Caco-2 (cell line): ENCODE results near the gene TLCD3B. TPM values are rescaled to one million over a fixed set of nuclear protein-coding genes. Genes with fewer than 3 reads are reported as not detected.

Source experiments
- BruUV-seq: library from RNA; stranded (reverse); fragments of 400-500 nt; replicated peaks from 2 replicates; lab custom pipeline; 2021; lab: Mats Ljungman, UMichigan
- CTCF ChIA-PET: fragments of 300-600 bp; sonication (Branson Sonifier 250); formaldehyde crosslinking; loops from one replicate; lab custom pipeline; 2022; ENCODE audit warnings: antibody characterized with exemption; lab: Charles Lee
- POLR2A ChIA-PET: fragments of 300-600 bp; sonication (Branson Sonifier 250); formaldehyde crosslinking; loops from one replicate; lab custom pipeline; 2022; ENCODE audit warnings: antibody characterized with exemption; lab: Charles Lee
- DNase-seq, 2 experiments: peaks; one replicate each; pipeline versions ENCODE4 v3.0.0 to v3.0.0-alpha.2; 2020 to 2022
- H3K27me3 ChIP-seq: replicated peaks from 2 replicates; pipeline ENCODE4 v1.6.0; 2011; ENCODE audit warnings: low read length; ENCODE audit not compliant: control insufficient read depth, insufficient read depth
- H3K36me3 ChIP-seq: 2 replicates; pipeline ENCODE4 v1.5.1; 2011; ENCODE audit warnings: low read length; ENCODE audit not compliant: control insufficient read depth, insufficient read depth
- H3K4me1 ChIP-seq: fragments of 250-450 bp; sonication (Bioruptor Pico); 2 replicates; pipeline ENCODE4 v1.5.1; 2020; ENCODE audit warnings: mild to moderate bottlenecking
- H3K4me3 ChIP-seq: 2 replicates; pipeline ENCODE4 v1.5.1; 2011; ENCODE audit warnings: low read depth, mild to moderate bottlenecking, control low read depth, low read length
- H3K9me3 ChIP-seq: fragments of 250-450 bp; sonication (Bioruptor Pico); 2 replicates; pipeline ENCODE4 v1.5.1; 2020; ENCODE audit warnings: mild to moderate bottlenecking, moderate library complexity
- H3K27ac Mint-ChIP-seq: one replicate; pipeline ENCODE4 v1.8.0; 2022; ENCODE audit warnings: mixed read lengths; ENCODE audit not compliant: unreplicated experiment
- H3K27me3 Mint-ChIP-seq: one replicate; pipeline ENCODE4 v1.8.0; 2022; ENCODE audit warnings: mixed read lengths; ENCODE audit not compliant: insufficient read depth, unreplicated experiment
- H3K36me3 Mint-ChIP-seq: one replicate; pipeline ENCODE4 v1.8.0; 2022; ENCODE audit warnings: mild to moderate bottlenecking, mixed read lengths; ENCODE audit not compliant: insufficient read depth, unreplicated experiment
- H3K4me1 Mint-ChIP-seq: one replicate; pipeline ENCODE4 v1.8.0; 2022; ENCODE audit warnings: low read depth, mixed read lengths; ENCODE audit not compliant: unreplicated experiment
- H3K4me3 Mint-ChIP-seq: one replicate; pipeline ENCODE4 v1.8.0; 2022; ENCODE audit warnings: mild to moderate bottlenecking, moderate library complexity, mixed read lengths; ENCODE audit not compliant: unreplicated experiment
- H3K9me3 Mint-ChIP-seq: one replicate; pipeline ENCODE4 v1.8.0; 2022; ENCODE audit warnings: mixed read lengths; ENCODE audit not compliant: unreplicated experiment
- intact Hi-C: fragments of 100-400 bp; cut with micrococcal nuclease; formaldehyde crosslinking; loops from one replicate; pipeline ENCODE4 v1.10.0; 2022; ENCODE audit not compliant: unreplicated experiment
- total RNA-seq: library from RNA; stranded (reverse); gene quantifications from 2 replicates; pipeline ENCODE4 v1.2.3, GENCODE V29; 2022
- TF ChIP-seq, protein P1 (sequence below), 2 experiments: fragments of 200-600 bp in 1 of 2; IDR thresholded peaks; 1 replicate in 1 of 2; 2 replicates in 1 of 2; pipeline versions ENCODE4 v1.5.1 to v1.8.0; 2011 to 2022; ENCODE audit warnings: antibody characterized with exemption in 1 of 2, control low read depth in 1 of 2, inconsistent platforms in 1 of 2, low read depth in 1 of 2, low read length in 1 of 2, mild to moderate bottlenecking in 1 of 2, moderate library complexity in 1 of 2; ENCODE audit not compliant: insufficient read depth in 1 of 2, severe bottlenecking in 1 of 2, unreplicated experiment in 1 of 2

The TLCD3B gene
- total RNA-seq, 1 experiment from 2014 or later: 0.48 TPM

- 0 out of 2 replicates have a peak, but pooled peaks cover 9% of the 10 kb centered on the region for H3K4me1 ChIP-seq
- Mint-ChIP-seq H3K27ac (no peak overlapping the region), H3K36me3 (peaks cover 38% of the 10 kb centered on the region), H3K9me3 (no peaks in the 10 kb centered on the region), H3K4me3 (peak overlapping the region; percentile 88), H3K4me1 (peaks cover 16% of the 10 kb centered on the region), H3K27me3 (no peaks in the 10 kb centered on the region)
- no peaks in the 10 kb centered on the region for H3K27me3 ChIP-seq
- no peak for DNase-seq
- peaks cover 7% of the 10 kb centered on the region for H3K36me3 ChIP-seq
- ChIA-PET CTCF (no interaction called here), POLR2A (no interaction called here)
- TF ChIP-seq, protein P1, sequence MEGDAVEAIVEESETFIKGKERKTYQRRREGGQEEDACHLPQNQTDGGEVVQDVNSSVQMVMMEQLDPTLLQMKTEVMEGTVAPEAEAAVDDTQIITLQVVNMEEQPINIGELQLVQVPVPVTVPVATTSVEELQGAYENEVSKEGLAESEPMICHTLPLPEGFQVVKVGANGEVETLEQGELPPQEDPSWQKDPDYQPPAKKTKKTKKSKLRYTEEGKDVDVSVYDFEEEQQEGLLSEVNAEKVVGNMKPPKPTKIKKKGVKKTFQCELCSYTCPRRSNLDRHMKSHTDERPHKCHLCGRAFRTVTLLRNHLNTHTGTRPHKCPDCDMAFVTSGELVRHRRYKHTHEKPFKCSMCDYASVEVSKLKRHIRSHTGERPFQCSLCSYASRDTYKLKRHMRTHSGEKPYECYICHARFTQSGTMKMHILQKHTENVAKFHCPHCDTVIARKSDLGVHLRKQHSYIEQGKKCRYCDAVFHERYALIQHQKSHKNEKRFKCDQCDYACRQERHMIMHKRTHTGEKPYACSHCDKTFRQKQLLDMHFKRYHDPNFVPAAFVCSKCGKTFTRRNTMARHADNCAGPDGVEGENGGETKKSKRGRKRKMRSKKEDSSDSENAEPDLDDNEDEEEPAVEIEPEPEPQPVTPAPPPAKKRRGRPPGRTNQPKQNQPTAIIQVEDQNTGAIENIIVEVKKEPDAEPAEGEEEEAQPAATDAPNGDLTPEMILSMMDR (IDR thresholded peaks at IDR 0.05; ENCODE audit: insufficient read depth in 1 of 2, low read depth in 1 of 2, low read length in 1 of 2, severe bottlenecking in 1 of 2, unreplicated experiment in 1 of 2): no peak
- no peaks in the 10 kb centered on the region for H3K9me3 ChIP-seq
- no TSS peak for BruUV-seq
- intact Hi-C loops: loop anchor here (10.0 kb wide), 1 partner anchor 111 kb away; the partner anchor contains the start of gene CDIPT
- H3K4me3 ChIP-seq: no peak overlapping the region
Observed at GRCh38 chr16:29975811-29976511, 55.1 kb downstream of the TLCD3B start.

GRCh38 chr16:29975134-29975538 is 55.9 kb downstream of the TLCD3B start:
- ChIA-PET POLR2A (no interaction called here), CTCF (no interaction called here)
- no peaks in the 10 kb centered on the region for H3K9me3 Mint-ChIP-seq
- peaks cover 16% of the 10 kb centered on the region for H3K4me1 Mint-ChIP-seq
- H3K4me3 Mint-ChIP-seq: peak overlapping the region; percentile 88
- Histone ChIP-seq H3K4me1 (0 out of 2 replicates have a peak, but pooled peaks cover 9% of the 10 kb centered on the region), H3K36me3 (peaks cover 7% of the 10 kb centered on the region), H3K9me3 (no peaks in the 10 kb centered on the region), H3K4me3 (peak overlapping the region; percentile 50), H3K27me3 (no peaks in the 10 kb centered on the region)
- H3K27ac Mint-ChIP-seq: peak overlapping the region; percentile 77
- intact Hi-C loops: loop anchor here (10.0 kb wide), 1 partner anchor 110 kb away; the partner anchor contains the start of gene CDIPT
- no peak for DNase-seq
- no peaks in the 10 kb centered on the region for H3K27me3 Mint-ChIP-seq
- TF ChIP-seq, protein P1 (IDR thresholded peaks at IDR 0.05; ENCODE audit: insufficient read depth in 1 of 2, low read depth in 1 of 2, low read length in 1 of 2, severe bottlenecking in 1 of 2, unreplicated experiment in 1 of 2): no peak
- peaks cover 38% of the 10 kb centered on the region for H3K36me3 Mint-ChIP-seq
- no TSS peak for BruUV-seq

Other genes with a start within 250 kb of the TLCD3B start
- gene KIF22, start 240.5 kb downstream of the TLCD3B start, total RNA-seq: 134 and 152 TPM in 2 replicates
- 299 and 317 TPM in 2 replicates for gene MAZ, start 224.7 kb downstream of the TLCD3B start, total RNA-seq
- 3.6 and 3.9 TPM in 2 replicates for gene PRRT2, start 219.1 kb downstream of the TLCD3B start, total RNA-seq
- 31.4 and 33.0 TPM in 2 replicates for gene PAGR1, start 215.1 kb downstream of the TLCD3B start, total RNA-seq
- gene MVP, start 210.8 kb downstream of the TLCD3B start, total RNA-seq: 62.9 and 72.5 TPM in 2 replicates
- 56.6 and 57.1 TPM in 2 replicates for gene CDIPT, start 168.0 kb downstream of the TLCD3B start, total RNA-seq
- 24.1 and 26.3 TPM in 2 replicates for gene SEZ6L2, start 131.7 kb downstream of the TLCD3B start, total RNA-seq
- 13.2 and 14.7 TPM in 2 replicates for gene ASPHD1, start 130.8 kb downstream of the TLCD3B start, total RNA-seq
- gene KCTD13, start 105.0 kb downstream of the TLCD3B start, total RNA-seq: 13.0 and 14.9 TPM in 2 replicates
- gene TMEM219, start 69.2 kb downstream of the TLCD3B start, total RNA-seq: 54.5 and 57.7 TPM in 2 replicates
- 45.8 and 47.1 TPM in 2 replicates for gene TAOK2, start 57.4 kb downstream of the TLCD3B start, total RNA-seq
- 22.7 and 23.3 TPM in 2 replicates for gene HIRIP3, start 35.7 kb downstream of the TLCD3B start, total RNA-seq
- 58.6 and 58.8 TPM in 2 replicates for gene INO80E, start 35.0 kb downstream of the TLCD3B start, total RNA-seq
- 3.5 and 4.5 TPM in 2 replicates for gene DOC2A, start 20.2 kb downstream of the TLCD3B start, total RNA-seq
- not detected in 2 replicates for gene C16orf92, start 8.1 kb downstream of the TLCD3B start, total RNA-seq
- gene ALDOA, start 34.5 kb upstream of the TLCD3B start, total RNA-seq: 675 and 802 TPM in 2 replicates
- gene PPP4C, start 44.7 kb upstream of the TLCD3B start, total RNA-seq: 130 and 134 TPM in 2 replicates
- 1.1 and 1.6 TPM in 2 replicates for gene TBX6, start 60.7 kb upstream of the TLCD3B start, total RNA-seq
- gene YPEL3, start 64.9 kb upstream of the TLCD3B start, total RNA-seq: 24.4 and 26.3 TPM in 2 replicates
- gene GDPD3, start 82.3 kb upstream of the TLCD3B start, total RNA-seq: 5.8 and 8.4 TPM in 2 replicates
- gene MAPK3, start 91.9 kb upstream of the TLCD3B start, total RNA-seq: 64.0 and 71.9 TPM in 2 replicates
- 0.95 and 1.2 TPM in 2 replicates for gene CORO1A, start 152.3 kb upstream of the TLCD3B start, total RNA-seq
- 96.5 and 114 TPM in 2 replicates for gene BOLA2B, start 162.4 kb upstream of the TLCD3B start, total RNA-seq
- 19.1 and 19.9 TPM in 2 replicates for gene SLX1A, start 162.6 kb upstream of the TLCD3B start, total RNA-seq
- gene SULT1A3, start 168.0 kb upstream of the TLCD3B start, total RNA-seq: 8.3 and 9.1 TPM in 2 replicates
- gene NPIPB13, start 217.2 kb upstream of the TLCD3B start, total RNA-seq: 6.7 and 7.8 TPM in 2 replicates